ENCODE measurements around the gene KIF4A.
"Not testable (repeated sequence)": the region's sequence is repeated elsewhere in the genome, so short reads cannot be mapped to it uniquely, and the experiment has no call there.

KIF4A gene, protein sequence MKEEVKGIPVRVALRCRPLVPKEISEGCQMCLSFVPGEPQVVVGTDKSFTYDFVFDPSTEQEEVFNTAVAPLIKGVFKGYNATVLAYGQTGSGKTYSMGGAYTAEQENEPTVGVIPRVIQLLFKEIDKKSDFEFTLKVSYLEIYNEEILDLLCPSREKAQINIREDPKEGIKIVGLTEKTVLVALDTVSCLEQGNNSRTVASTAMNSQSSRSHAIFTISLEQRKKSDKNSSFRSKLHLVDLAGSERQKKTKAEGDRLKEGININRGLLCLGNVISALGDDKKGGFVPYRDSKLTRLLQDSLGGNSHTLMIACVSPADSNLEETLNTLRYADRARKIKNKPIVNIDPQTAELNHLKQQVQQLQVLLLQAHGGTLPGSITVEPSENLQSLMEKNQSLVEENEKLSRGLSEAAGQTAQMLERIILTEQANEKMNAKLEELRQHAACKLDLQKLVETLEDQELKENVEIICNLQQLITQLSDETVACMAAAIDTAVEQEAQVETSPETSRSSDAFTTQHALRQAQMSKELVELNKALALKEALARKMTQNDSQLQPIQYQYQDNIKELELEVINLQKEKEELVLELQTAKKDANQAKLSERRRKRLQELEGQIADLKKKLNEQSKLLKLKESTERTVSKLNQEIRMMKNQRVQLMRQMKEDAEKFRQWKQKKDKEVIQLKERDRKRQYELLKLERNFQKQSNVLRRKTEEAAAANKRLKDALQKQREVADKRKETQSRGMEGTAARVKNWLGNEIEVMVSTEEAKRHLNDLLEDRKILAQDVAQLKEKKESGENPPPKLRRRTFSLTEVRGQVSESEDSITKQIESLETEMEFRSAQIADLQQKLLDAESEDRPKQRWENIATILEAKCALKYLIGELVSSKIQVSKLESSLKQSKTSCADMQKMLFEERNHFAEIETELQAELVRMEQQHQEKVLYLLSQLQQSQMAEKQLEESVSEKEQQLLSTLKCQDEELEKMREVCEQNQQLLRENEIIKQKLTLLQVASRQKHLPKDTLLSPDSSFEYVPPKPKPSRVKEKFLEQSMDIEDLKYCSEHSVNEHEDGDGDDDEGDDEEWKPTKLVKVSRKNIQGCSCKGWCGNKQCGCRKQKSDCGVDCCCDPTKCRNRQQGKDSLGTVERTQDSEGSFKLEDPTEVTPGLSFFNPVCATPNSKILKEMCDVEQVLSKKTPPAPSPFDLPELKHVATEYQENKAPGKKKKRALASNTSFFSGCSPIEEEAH

DNA sequence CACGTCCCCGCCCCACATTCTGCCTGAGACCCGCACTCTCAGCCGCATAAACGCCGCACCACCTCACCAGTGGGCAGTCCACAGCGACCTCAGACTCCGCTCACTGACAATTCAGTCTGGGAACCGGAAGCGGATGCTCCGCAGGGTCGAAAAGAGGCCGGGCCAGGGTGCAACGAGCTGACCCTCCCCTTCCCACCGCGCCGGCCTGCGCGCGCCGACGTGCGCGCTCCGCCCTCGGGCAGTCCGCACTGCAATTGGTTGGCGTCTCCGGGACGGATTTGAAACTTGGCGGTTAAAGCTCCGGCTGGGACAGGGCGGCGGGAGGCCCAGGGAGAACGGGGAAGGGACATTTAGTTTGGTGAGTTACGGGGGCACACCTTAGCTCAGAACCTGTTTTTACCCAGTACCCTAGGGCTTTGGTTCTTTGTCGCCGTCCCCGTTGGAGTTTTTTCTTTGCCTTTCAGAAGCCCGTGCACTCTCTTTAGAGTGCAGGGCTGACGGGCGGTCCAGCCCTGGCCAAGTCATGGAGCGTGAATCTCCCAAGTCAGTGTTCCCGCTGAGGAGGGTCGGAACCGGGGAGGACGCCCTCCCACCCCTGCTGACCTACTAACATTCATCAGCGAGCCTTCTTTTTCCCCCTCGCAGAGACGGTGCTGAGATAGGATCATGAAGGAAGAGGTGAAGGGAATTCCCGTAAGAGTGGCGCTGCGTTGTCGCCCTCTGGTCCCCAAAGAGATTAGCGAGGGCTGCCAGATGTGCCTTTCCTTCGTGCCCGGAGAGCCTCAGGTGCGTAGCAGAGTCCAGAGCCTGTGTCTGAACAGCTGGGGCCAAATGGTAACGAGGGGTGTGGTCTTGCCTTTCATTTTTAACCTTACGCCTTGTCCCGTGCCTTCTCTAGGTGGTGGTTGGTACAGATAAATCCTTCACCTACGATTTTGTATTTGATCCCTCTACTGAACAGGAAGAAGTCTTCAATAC lies at the start of gene KIF4A, which contains the start of gene PDZD11:
Gene KIF4A (plus strand): TSS at position 312 of the 978 bp plus-strand sequence. CDS start 355 bp downstream, at position 667.
Gene PDZD11 (minus strand): TSS at position 135 of the 978 bp plus-strand sequence. CDS start 586 bp downstream, outside the sequence.
- peak; percentile 90 for DNase-seq

DNA sequence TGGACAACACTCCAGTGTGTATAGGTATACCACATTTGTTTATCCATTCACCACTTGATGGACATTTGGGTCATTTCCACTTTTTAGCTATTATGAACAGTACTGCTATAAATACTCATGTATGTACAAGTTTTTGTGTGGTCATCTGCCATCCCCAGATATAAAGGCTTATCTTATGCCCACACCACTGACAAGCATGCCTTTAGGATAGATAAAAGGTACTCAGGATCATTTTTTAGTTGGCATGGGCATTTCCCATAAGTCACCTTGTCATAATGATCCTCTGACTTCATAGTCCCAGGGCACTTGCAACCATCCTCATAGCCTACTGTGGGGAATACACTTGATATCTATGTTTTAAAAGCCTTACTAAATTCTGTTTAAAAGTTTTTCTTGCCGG lies 49.2 kb upstream of the KIF4A start:
- DNase-seq: no peak

DNA sequence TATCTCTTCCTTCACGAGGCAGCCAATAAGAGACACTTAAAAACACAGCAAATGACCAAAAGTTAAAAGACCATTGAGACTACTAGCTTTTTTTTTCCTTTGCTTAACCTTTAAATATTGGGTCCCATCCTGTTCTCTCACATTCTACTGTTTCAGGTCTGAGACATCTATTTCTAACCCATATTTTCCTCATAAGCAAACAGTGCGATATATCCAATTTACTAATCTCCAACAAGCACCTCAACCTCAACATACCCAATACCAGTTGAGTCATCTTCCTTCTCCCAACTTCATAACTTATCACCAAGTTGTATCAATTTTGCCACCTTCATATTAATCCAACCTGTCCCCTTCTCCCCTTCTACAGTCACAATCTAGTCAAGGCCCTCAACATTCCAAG lies 48.4 kb upstream of the KIF4A start:
- no peak for DNase-seq

DNA sequence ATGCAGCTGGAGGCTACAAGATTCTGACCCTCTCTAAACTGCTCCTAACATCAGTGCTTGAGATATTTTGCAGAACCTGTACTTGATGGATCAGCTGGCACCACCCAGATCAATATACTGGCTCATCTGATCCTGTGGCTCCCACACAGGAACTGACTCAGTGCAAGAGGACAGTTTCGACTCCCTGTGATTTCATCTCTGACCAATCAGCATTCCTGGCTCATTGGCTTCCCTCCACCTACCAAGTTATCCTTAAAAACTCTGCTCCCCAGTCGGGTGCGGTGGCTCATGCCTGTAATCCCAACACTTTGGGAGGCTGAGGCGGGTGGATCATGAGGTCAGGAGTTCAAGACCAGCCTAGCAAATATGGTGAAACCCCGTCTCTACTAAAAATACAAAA lies 46.3 kb upstream of the KIF4A start:
- not testable (repeated sequence) for DNase-seq

DNA sequence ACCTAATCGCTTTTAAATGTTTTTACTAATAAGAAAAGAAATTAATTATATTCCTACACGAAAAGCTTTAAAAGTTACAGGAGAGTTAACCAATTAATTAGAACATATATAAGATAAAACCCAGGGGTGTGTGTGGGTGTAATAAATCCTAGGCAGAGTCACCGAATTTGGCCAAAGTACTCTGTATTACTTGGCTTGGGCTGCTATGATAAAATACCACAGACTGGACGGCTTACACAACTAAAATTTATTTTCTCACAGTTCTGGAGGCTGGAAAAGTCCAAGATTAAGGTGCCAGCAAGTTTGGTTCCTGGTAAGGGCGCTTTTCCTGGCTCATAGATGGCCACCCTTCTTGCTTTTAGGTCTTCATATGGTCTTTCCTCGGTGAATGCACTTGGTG lies 45.0 kb upstream of the KIF4A start:
- DNase-seq: no peak

DNA sequence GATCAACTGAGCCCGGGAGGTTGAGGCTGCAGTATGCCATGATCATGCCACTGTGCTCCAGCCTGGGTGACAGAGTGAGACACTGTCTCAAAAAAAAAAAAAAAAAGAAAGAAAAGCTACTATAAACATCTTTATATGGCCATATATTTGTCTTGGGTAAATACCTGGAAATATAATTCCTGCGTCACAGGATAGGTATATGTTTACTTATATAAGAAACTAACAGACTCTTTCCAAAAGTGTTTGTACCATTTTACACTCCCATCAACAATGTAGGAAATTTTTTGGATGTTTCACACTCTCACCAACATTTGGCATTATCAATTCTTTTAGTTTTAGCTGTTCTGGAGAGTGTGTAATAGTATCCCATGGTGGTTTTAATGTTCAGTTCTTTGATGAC lies 42.7 kb upstream of the KIF4A start:
- no peak for DNase-seq

DNA sequence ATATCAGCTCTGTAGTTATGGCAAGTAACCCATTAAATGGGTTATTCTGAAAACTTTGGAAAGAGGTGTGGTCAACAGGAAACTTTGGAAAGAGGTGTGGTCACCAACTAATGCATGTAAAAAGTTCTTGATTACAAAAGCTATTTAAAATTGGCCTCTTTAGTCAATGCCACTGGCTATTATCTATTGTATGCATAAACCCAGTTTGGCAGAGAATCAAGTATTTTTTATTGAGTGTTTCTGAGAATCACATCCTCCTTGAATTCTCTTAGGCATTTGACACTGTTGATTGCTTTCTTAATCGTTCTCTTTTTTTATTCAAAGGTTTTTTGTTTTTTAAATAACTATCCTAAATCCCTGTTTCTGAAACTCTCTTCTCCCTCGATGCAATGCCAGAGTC lies 37.4 kb upstream of the KIF4A start:
- DNase-seq: no peak

DNA sequence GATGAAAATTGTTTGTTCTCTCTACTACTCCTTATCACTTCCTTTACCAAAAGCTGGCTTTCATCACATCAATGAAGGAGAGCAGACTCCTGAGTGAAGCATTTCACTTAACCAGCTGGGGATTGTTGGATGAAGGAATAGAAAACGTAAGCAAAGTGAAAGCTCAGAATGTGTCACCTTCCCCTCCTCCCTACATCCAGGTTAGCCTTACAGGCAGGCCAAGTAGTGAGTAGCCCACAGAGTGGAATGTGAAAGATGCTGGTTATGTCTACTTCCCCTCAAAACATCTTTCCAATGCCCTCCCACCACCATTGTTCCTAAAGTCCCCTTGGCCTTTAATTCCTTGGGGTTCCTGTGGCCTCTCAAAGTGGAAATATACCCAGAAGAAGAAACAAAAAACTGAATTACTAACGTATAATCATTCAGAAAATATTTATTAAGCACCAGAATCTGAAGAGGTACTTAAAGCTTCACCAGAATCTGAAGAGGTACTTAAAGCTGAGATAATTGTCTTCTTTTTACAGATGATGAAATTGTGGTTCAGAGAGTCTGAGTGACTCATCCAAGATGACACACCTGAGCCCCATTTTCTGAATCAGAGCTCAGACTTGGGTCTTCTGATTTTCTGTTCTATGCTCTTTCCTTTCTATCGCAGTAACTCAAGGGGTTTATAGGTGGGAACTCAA lies 36.4 kb upstream of the KIF4A start:
- peak; percentile 5 for DNase-seq

DNA sequence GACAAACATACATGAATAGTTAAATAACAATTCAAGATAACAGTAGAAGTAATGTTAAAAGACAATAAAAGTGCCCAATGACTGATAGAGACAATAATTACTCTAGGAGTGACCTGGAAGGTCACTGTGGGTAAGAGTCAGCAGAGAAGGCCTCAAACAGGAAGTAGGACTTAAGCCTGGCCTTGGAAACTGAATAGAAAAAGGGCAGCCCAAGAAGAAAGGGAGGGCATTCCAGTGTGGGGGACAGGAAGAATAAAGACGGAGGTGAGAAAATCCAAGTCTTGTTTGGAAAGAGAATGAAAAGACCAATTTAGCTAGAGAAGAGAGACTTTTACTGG lies 35.9 kb upstream of the KIF4A start:
- no peak for DNase-seq

DNA sequence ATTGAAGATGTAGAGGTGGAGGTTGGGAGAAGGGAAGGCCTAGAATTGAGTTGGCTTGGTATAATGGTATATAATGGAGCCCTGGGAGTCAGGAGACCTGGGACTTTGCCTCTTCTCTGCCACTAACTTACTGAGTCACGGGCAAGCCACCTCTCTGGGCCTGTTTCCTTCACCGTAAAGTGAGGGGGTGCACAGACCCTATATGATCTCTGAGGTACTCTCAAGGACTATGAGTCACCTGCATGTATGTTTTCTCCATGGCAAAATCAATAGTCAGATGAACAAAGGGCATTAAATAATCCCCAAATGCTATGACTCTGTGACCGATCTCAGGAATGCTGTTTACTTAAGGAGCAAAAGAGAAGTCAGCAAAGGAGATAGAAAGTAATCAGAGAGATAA lies 35.0 kb upstream of the KIF4A start:
- DNase-seq: no peak

DNA sequence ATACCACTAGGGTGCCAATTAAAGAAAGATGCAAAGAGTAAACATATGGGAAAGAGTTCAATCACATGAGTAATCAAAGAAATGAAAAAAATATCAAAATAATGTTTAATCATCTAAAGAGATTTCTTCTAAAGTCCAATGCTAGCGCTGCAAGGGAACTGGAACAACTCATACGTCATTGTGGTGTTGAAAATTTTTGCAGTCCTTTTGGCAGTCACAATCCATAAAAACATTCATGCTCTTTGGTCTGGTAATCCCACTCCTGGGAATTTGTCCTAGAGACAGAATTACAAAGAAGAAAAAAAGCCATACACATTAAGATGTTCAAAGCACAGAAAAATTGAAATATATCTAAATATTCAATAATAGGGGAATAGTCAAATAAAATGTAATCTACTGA lies 34.5 kb upstream of the KIF4A start:
- DNase-seq: no peak

DNA sequence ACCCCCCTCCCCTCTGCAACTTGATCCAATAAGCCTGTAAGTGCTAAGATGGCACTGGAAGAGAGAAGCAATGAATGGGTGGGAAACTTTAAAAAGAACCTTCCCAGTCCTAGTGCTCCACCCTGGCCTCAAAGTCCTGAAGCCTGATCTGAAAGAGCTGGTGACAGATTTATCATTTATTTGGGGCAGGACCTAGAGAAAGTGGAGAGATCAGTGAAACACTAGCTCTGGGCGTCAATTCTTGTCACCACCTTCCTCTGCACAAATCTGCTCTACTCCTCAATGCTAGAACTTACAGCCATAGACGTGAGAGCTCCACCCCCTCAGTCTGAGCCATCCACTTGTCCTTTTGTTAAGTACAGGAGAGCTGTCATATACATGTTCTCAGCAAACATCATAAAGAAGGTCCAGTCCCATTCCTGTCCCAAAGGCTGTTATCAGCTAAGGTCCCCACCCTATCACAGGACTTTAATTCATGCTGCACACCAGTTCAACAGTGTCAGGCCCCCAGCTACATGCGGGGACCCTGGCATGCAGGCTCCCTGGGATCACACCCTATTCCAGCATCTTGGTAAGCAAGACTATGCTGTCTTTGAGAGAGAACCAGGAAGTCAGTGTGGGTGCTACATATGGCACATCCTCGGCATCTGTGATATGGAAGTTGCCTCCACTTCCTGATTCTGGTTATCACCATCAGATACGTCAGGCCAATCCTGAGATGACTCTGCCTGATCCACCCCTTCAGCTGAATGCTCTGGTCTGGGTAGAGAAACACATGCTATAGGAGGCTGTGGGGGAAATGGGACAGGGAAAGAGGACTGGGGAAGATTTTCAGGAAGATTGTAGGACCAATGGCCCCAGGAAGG lies 32.2 kb upstream of the KIF4A start:
- DNase-seq: no peak

DNA sequence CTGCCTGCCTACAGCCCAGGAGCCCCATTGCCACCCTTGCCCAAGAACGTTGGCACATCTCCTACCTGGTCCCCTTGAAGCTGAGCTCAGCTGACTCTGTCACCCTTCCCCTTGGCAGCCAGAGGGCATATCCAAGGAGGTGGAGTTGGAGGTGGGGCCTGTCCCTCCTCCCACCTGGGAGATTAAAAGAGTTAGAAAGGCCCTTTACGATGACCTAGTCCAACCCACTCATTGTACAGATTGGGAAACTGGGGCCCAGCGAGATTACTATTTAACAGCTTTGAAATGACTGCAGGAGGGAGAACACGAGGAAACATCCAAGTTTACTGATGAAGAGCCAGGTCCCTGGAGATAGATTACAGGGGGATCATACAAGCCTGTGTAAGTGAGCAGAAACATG lies 29.8 kb upstream of the KIF4A start, which contains the start of gene P2RY4:
Gene P2RY4 (minus strand): TSS at position 101 of the 400 bp plus-strand sequence. CDS start 580 bp downstream, outside the sequence.
- no peak for DNase-seq

DNA sequence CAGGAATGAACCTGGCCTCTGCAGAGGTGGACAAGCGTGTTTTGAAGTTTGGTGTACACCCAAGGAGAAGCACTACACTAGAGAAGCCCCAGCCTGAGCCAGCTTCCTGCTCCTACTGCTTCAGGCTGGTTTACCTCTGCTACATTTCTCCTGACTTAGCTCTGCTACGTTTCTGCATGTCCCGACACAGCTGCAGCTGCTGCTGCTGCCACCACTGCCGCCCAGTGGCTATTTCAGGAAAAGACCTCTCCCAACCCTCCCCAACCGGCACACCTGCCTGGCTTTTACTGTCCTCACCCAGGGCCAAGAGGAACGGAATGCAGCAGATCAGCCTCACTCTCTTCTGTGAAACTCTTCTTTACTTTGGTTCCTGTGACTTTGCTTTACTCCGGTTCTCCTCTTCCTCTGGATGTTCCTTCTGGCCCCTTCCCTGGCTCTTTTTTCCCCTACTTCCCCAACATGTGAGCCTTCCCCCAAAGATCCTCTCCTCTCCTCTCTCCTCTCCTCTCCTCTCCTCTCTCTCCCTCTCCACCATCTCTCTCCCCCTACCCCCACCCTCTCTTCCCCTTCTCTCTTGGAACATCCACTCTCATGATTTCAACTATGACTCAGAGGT lies 26.8 kb upstream of the KIF4A start:
- DNase-seq: peak; percentile 54

DNA sequence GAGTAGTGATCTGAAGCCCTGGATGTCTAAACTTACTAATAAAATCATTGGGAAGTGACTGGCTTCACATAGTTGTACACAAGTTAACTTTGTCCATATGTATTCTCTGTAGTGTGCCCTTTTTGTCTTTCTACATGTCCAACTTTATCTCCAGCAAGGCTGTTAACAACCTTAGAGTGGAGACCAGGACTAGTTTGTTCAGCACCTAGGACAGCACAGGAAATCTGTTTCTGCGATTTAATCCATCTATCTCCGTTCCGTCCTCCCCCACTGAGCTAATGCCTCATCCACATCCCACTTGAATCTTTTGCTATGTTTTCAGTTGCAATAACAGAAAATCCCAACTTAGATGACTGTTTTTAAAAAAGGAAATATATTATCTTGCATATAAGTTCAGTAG lies 25.1 kb upstream of the KIF4A start:
- no peak for DNase-seq

DNA sequence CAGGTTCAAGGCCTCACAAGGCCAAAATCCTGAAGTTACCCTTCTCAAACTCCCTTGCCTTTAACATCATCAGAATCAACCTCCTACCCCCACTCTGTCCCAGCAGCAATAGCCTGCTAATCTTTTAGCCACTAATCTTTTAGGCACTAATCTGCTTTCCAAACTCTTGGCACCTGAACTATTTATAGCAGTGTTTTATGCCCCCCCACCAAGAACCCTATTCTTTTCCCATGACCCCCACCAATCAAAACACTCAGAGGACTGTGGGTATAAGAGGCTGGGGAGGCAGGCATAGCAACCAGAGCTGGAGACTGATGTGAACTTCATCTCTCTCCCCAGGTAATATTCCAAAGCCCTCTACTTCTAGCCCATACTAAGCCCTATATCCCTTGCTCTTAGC lies 21.9 kb upstream of the KIF4A start, which contains the start of gene ARR3:
Gene ARR3 (plus strand): TSS at position 301 of the 400 bp plus-strand sequence. CDS start 1,052 bp downstream, outside the sequence.
- no peak for DNase-seq

DNA sequence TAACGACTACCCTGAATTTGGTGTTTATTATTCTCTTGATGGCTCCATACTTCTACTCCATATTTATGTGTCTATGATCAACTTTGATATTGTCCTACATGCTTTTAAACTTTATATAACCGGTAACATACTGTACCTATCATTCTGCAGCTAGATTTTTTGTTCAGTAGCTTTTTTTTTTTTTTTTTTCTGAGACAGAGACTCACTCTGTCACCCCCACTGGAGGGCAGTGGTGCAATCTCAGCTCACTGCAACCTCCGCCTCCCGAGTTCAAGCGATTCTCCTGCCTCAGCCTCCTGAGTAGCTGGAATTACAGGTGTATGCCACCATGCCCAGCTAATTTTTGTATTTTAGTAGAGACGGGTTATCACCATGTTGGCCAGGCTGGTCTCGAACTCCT lies 15.9 kb upstream of the KIF4A start:
- not testable (repeated sequence) for DNase-seq

DNA sequence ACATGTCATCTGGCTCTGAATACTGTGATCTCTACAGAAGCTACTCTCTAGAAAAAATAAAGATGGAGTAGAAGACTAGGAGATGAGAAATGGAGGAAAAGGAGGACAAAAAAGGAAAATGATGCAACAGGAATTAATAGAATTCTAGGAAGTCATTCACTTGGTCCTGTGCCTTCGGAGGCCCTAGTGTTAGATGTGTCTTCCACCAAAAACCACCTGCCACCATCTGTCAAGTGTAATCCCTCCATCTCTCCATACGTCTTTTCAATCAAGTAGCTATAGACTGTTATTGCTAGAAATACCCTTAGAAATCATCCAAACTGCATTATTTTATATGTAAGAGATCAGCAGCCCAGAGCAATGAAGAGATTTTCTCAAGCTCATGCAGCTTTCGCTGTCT lies 10.8 kb upstream of the KIF4A start:
- DNase-seq: no peak

DNA sequence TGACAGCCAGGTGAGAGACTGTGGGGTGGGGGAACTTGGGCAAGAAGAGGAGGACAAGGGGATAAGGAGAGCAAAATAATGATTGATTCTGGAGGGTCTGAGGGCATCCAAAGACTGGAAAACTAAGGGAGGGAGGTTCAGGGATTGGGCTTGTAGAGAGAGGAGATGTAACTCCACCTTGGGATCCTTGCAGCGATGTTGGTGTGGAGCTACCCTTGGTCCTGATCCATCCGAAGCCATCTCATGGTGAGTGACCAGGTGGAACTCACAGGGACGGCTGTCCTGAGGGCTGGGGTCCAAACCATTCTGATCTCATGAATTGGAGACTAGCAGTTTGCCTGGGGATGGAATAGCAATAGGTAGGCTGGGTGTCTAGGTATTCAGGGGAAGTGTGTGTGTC lies 9.3 kb upstream of the KIF4A start:
- DNase-seq: no peak

DNA sequence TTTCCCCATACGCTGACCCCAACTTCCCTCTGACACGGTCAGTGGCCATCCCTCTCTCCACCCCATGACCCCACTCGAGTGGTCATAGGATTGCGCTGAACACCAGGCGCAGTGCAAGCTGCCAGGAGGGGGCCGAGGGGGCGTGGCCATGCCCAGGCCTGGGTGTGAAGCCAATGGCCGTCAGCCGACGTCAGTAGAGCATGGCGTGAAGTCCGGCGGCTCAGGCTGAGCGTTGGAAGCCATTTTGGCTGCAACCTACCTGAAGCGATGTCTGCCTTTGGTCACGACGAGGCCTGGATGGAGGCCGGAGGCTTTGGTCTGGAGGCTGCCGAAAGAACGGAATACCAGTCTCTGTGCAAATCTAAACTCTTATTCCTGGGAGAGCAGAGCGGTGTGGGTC lies 8.0 kb upstream of the KIF4A start, which contains the start of gene RAB41:
Gene RAB41 (plus strand): TSS at position 222 of the 400 bp plus-strand sequence. CDS start 46 bp downstream, at position 268.
- no peak for DNase-seq

All from activated CD4-positive, alpha-beta T cell treated with anti-CD3 and anti-CD28 coated beads, Interleukin-2, amount 50 U/mL, for 16 hours (primary cell).